KMS-11 (cell line): ENCODE results near the gene CEP120.

Experiments
- H2AFZ ChIP-seq: fragments of 200-600 bp; sonication (generic); 2 replicates; pipeline ENCODE4 v1.6.1; 2016; ENCODE audit warnings: antibody characterized with exemption, mixed run types, low read depth
- H3K27ac ChIP-seq: fragments of 200-600 bp; sonication (generic); 2 replicates; pipeline ENCODE4 v1.6.1; 2016; ENCODE audit warnings: mild to moderate bottlenecking, mixed run types
- H3K27me3 ChIP-seq: fragments of 200-600 bp; sonication (generic); 2 replicates; pipeline ENCODE4 v1.6.1; 2017; ENCODE audit warnings: mild to moderate bottlenecking, low read depth, mixed run types, moderate library complexity; ENCODE audit not compliant: insufficient read depth
- H3K36me3 ChIP-seq: fragments of 200-600 bp; sonication (generic); 2 replicates; pipeline ENCODE4 v1.6.1; 2017; ENCODE audit warnings: mild to moderate bottlenecking, mixed run types; ENCODE audit not compliant: insufficient read depth
- H3K4me1 ChIP-seq: fragments of 200-600 bp; sonication (generic); 2 replicates; pipeline ENCODE4 v1.6.1; 2016; ENCODE audit warnings: mild to moderate bottlenecking, low read depth, mixed run types; ENCODE audit not compliant: poor library complexity, severe bottlenecking
- H3K4me2 ChIP-seq: fragments of 200-600 bp; sonication (generic); 2 replicates; pipeline ENCODE4 v1.7.0; 2016; ENCODE audit warnings: mild to moderate bottlenecking, mixed run types
- H3K4me3 ChIP-seq: fragments of 200-600 bp; sonication (generic); IDR thresholded peaks from 2 replicates; pipeline ENCODE4 v1.6.1; 2017; ENCODE audit warnings: low read depth, low read length, mixed read lengths; ENCODE audit not compliant: insufficient read depth
- H3K79me2 ChIP-seq: fragments of 200-600 bp; sonication (generic); 2 replicates; pipeline ENCODE4 v1.6.1; 2016; ENCODE audit warnings: low read depth, mixed run types; ENCODE audit not compliant: insufficient read depth
- H3K9ac ChIP-seq: fragments of 200-600 bp; sonication (generic); 2 replicates; pipeline ENCODE4 v1.6.1; 2016; ENCODE audit warnings: mild to moderate bottlenecking, mixed run types
- H4K20me1 ChIP-seq: fragments of 200-600 bp; sonication (generic); 2 replicates; pipeline ENCODE4 v1.6.1; 2016; ENCODE audit warnings: mild to moderate bottlenecking, mixed run types; ENCODE audit not compliant: insufficient read depth
- TF ChIP-seq, protein P1 (sequence below): fragments of 200-600 bp; sonication (generic); conservative IDR thresholded peaks from 2 replicates; pipeline ENCODE4 v1.6.1; 2017; ENCODE audit warnings: low read depth, mild to moderate bottlenecking, antibody characterized with exemption, low read length, moderate library complexity, mixed read lengths

Gene CEP120

DNA sequence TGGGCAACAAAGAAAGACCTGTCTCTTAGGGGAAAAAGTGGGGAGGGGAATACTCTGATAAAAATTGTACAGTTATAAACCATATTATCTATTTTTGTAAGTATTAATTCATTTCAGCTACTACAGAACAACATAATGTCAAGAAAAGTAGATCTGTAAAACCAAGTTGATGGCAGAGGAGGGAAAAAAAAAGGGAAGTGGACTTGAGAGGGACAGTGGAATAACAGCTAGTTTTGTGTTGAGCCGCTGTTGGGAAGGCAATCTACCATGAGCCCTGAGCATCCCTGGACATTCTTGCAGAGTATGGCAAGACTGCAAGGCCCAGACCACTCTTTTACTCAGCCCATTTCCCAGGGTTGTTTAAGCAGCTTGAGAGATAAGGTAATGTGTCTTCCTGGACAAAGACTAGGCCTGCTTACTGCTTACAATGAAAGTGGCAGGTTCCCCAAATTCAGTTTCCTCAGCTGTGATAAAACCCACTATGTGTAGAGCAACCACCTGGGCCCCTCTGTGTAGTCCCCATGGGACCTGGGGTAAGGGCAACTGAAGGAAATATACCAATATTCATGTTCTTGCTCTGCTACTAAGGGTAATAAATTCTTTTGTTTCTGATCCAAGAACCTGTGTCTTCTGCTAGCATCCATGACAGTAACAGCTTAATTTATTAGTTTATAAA is 25.0 kb downstream of the CEP120 start:
- Histone ChIP-seq H3K36me3 (no peaks in the 10 kb centered on the region), H3K4me2 (no peak overlapping the region), H2AFZ (no peak overlapping the region), H3K79me2 (no peaks in the 10 kb centered on the region), H3K4me1 (no peaks in the 10 kb centered on the region), H3K4me3 (no peak overlapping the region), H3K27ac (no peak overlapping the region), H3K27me3 (no peaks in the 10 kb centered on the region), H3K9ac (no peak overlapping the region), H4K20me1 (no peaks in the 10 kb centered on the region)
- TF ChIP-seq, protein P1, sequence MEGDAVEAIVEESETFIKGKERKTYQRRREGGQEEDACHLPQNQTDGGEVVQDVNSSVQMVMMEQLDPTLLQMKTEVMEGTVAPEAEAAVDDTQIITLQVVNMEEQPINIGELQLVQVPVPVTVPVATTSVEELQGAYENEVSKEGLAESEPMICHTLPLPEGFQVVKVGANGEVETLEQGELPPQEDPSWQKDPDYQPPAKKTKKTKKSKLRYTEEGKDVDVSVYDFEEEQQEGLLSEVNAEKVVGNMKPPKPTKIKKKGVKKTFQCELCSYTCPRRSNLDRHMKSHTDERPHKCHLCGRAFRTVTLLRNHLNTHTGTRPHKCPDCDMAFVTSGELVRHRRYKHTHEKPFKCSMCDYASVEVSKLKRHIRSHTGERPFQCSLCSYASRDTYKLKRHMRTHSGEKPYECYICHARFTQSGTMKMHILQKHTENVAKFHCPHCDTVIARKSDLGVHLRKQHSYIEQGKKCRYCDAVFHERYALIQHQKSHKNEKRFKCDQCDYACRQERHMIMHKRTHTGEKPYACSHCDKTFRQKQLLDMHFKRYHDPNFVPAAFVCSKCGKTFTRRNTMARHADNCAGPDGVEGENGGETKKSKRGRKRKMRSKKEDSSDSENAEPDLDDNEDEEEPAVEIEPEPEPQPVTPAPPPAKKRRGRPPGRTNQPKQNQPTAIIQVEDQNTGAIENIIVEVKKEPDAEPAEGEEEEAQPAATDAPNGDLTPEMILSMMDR = no peak

DNA sequence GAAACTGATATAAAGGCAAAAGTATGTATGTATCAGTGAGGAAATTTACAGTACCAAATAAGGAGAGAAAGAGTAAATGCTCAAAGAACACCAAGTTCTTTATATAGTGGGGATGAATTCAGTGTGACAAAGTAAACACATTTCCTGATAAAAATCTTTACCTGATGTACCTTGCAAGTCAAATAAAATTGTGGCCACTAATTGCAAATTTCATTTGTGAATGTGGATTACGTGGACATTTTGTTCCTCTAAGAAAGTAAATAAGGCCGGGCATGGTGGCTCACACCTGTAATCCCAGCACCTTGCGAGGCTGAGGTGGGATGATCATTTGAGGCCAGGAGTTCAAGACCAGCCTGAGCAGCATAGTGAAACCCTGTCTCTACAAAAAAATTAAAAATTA is 25.7 kb downstream of the CEP120 start:
- no peaks in the 10 kb centered on the region for H3K27me3 ChIP-seq
- no peak overlapping the region for H3K4me2 ChIP-seq
- H3K4me3 ChIP-seq = no peak overlapping the region
- H3K4me1 ChIP-seq = no peaks in the 10 kb centered on the region
- H3K27ac ChIP-seq = no peak overlapping the region
- TF ChIP-seq, protein P1 = no peak
- no peak overlapping the region for H2AFZ ChIP-seq
- H3K79me2 ChIP-seq = no peaks in the 10 kb centered on the region
- H3K9ac ChIP-seq = no peak overlapping the region
- no peaks in the 10 kb centered on the region for H4K20me1 ChIP-seq
- H3K36me3 ChIP-seq = no peaks in the 10 kb centered on the region

DNA sequence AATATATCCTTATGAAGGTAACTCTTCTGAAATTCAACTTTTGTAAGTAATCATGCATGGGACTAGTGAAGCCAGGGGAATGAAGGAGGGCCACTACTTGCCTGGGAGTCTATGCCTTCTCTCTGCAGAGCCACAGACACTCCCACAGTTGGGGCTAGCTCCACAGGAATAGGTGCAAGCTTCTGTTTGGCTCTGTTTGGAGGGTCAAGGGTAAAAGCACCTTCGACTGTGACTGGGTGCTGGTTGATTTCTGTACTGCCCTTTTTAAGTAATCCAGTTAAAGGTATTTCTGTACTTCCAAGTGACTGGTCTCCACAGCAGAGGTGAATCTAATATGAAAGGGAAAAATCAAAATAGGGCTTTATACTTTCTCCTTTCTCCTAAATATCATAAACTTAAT is 32.2 kb downstream of the CEP120 start:
- H3K4me2 ChIP-seq = no peak overlapping the region
- H3K79me2 ChIP-seq = no peaks in the 10 kb centered on the region
- no peak overlapping the region for H3K9ac ChIP-seq
- no peak overlapping the region for H3K4me3 ChIP-seq
- TF ChIP-seq, protein P1 = no peak
- H3K4me1 ChIP-seq = no peaks in the 10 kb centered on the region
- H2AFZ ChIP-seq = no peak overlapping the region
- H3K27me3 ChIP-seq = no peaks in the 10 kb centered on the region
- H4K20me1 ChIP-seq = no peaks in the 10 kb centered on the region
- H3K36me3 ChIP-seq = no peaks in the 10 kb centered on the region
- no peak overlapping the region for H3K27ac ChIP-seq

- H3K79me2 ChIP-seq = no peaks in the 10 kb centered on the region
- H3K9ac ChIP-seq = no peak overlapping the region
- H3K4me3 ChIP-seq = no peak overlapping the region
- H3K36me3 ChIP-seq = no peaks in the 10 kb centered on the region
- no peaks in the 10 kb centered on the region for H3K4me1 ChIP-seq
- H3K27ac ChIP-seq = no peak overlapping the region
- H3K27me3 ChIP-seq = no peaks in the 10 kb centered on the region
- no peak overlapping the region for H3K4me2 ChIP-seq
- H4K20me1 ChIP-seq = no peaks in the 10 kb centered on the region
- TF ChIP-seq, protein P1 = no peak
- no peak overlapping the region for H2AFZ ChIP-seq
Observed at GRCh38 chr5:123389794-123390193, 33.4 kb downstream of the CEP120 start.
